Stimulated activated CD8-positive, alpha-beta memory T cell treated with anti-CD3 and anti-CD28 coated beads, Interleukin-12 subunit alpha, Interleukin-12 subunit beta, amount 100 ng/mL, for 4 hours (primary cell): ENCODE measurements around the gene KCNK18.

Experiments used
- DNase-seq: peaks from one replicate; pipeline ENCODE4 v3.0.0-alpha.2; 2020; ENCODE audit warnings: low read depth

Gene KCNK18

GRCh38 chr10:117197189-117197588 is at the start of gene KCNK18:
TSS of gene KCNK18 (plus strand) at chr10:117197489. CDS start at chr10:117197489, 0 bp downstream.
- DNase-seq = no peak

- DNase-seq = no peak
Observed at GRCh38 chr10:117148284-117148683, 49.0 kb upstream of the KCNK18 start.

DNA sequence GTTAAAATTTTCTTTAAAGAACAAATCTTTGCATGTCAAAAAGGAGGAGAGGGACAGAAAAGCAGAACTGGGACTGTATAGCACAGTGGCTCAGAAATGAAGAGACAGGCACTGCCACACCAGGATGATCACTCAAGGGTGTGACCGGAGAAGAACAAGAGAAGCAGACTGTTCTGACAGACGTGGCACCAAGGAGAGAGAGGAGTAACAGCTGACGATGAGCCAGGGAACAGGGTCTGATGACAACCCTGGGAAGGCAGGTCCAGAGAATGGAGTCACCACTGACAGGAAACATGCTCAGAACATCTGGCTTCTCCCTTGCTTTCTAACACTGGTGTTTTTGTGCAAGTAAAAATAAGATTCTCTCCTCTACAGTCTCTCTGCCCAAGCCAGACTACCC is 44.6 kb upstream of the KCNK18 start:
- DNase-seq = no peak

DNA sequence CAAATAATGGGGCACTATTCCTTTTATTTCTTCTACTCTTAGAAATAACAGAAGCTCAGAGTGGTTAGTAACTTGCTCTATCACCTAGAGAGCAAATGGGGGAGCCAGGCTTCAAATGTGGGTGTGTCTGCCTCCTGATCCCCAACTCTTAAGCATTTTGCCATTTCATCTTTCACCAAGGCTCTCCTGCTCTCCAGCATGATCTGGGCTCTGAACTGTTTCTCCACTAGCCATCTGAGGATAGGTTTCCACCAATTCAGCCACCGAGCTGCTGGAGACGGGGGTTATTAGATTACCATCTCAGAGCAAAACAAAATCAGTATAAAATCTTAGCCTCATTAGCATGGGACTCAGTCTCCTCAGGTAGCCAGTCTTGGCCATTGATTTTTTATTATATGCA is 39.0 kb upstream of the KCNK18 start:
- no peak for DNase-seq

DNA sequence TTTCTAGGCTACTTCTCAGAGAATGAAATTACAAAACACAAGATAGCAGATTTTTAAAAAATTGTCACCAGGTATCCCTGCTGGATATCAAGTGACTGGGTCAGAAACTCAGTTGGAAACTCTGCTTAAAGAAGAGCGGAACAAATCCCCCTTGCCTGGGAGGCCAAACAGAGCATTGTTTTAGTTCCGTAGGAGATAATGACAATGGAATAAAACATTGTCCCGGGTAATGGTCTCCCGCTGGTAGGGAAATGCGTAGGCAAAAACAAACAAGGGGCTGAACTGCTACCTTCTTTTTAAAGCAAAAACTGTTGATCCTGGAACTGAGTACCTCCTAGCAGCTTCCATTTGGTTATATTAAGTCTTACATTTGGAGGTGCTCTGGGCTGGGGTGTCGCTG is 37.9 kb upstream of the KCNK18 start:
- no peak for DNase-seq

- no peak for DNase-seq
Observed at GRCh38 chr10:117160567-117160966, 36.7 kb upstream of the KCNK18 start.

GRCh38 chr10:117161386-117162033 is 35.8 kb upstream of the KCNK18 start:
- DNase-seq = no peak

- DNase-seq = no peak
Observed at GRCh38 chr10:117162093-117163060, 34.9 kb upstream of the KCNK18 start.

GRCh38 chr10:117163061-117163953 is 34.0 kb upstream of the KCNK18 start:
- no peak for DNase-seq

GRCh38 chr10:117163954-117164548 is 33.2 kb upstream of the KCNK18 start:
- no peak for DNase-seq

- DNase-seq = no peak
Observed at GRCh38 chr10:117164592-117165537, 32.4 kb upstream of the KCNK18 start.

- no peak for DNase-seq
Observed at GRCh38 chr10:117165538-117166417, 31.5 kb upstream of the KCNK18 start.

DNA sequence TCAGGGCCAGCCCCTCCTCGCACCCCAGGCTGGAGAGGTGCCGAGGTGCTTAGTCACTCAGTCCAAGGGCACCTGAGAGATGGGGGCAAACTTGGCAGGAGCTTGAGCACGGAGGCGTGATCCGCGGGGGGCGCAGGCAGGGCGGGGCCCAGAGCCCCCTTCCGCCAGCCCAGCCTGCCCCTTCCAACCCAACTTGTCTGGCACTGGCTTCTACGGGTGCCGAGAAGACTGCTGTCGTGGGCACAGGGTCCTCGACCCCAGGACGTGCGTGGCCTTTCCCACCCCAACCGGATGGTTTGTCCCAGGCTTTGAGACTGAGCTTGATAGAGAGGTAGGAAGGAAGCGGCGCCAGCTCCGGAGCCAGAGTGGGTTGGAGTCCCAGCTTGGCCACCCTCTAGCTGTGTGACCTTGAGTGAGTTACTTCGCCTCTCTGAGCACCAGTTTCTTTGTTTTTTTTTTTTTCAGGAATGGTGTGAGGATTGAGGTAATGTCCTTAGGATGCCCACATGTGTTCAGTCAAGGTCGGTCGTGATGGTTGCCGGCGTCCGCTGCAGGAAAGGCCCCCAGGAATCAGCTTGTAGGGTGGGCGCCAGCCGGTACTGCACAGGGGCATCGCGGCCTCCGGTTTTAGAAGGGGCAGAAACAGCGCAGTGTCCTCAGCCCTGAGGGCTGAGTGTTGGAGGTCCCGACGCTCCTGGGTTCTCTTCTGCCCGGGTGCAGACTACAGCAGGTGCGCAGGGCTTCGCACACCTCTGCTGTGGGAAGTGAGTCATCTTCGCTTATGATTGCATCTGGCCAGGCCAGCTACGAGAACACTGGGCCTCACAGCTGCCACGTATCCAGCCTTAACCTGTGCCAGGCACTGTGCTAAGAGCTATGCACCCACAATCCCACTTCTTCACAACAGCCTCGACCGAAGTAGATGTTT is 30.6 kb upstream of the KCNK18 start:
- no peak for DNase-seq

- no peak for DNase-seq
Observed at GRCh38 chr10:117167346-117167788, 29.9 kb upstream of the KCNK18 start.

- peak; percentile 38 for DNase-seq
Observed at GRCh38 chr10:117167789-117168674, 29.3 kb upstream of the KCNK18 start.

GRCh38 chr10:117168729-117169128 is 28.6 kb upstream of the KCNK18 start:
- no peak for DNase-seq

DNA sequence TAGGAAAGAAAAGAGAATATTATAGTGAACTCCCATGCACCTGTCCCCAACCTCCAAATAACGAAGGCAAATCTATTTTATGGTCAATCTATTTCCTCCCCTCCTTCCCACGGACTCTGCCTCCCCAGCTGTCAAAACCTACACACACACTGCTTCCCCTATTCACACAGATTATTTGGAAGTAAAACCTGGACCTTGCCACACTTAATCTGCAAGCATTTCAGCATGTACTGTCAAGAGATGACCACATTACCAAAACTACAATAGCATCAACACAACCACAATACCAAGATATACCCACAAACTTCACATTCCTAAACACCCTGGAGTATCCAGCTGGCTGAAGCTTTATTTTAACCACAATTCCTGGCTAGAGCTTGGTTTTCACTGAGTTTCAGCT is 27.8 kb upstream of the KCNK18 start:
- no peak for DNase-seq
